Muscle layer of colon (tissue), 2 donors: Measurements from ENCODE around the gene HSPA12B.

Experiments used
- H3K27ac ChIP-seq: one replicate; pipeline ENCODE4 v1.7.0; 2013; ENCODE audit warnings: low read depth, mild to moderate bottlenecking, low read length, moderate library complexity
- H3K27me3 ChIP-seq, 2 donors: one replicate each; pipeline ENCODE4 v1.7.0; 2013; ENCODE audit warnings: low read length in 2 of 2, mild to moderate bottlenecking in 2 of 2; ENCODE audit not compliant: insufficient read depth in 2 of 2, control insufficient read depth in 1 of 2
- H3K36me3 ChIP-seq: one replicate; pipeline ENCODE4 v1.7.0; 2013; ENCODE audit warnings: mild to moderate bottlenecking, low read length; ENCODE audit not compliant: insufficient read depth
- H3K4me1 ChIP-seq: one replicate; pipeline ENCODE4 v1.7.0; 2013; ENCODE audit warnings: mild to moderate bottlenecking, low read length; ENCODE audit not compliant: insufficient read depth
- H3K4me3 ChIP-seq, 2 donors: one replicate each; pipeline ENCODE4 v1.7.0; 2013; ENCODE audit warnings: low read length in 2 of 2, low read depth in 1 of 2, mild to moderate bottlenecking in 1 of 2, moderate library complexity in 1 of 2
- H3K9ac ChIP-seq: one replicate; pipeline ENCODE4 v1.7.0; 2013; ENCODE audit warnings: low read length
- H3K9me3 ChIP-seq: one replicate; pipeline ENCODE4 v1.7.0; 2013; ENCODE audit warnings: mild to moderate bottlenecking, low read length
- donor health status: abdominal sarcoma.
- donor health status: Adenocarcinoma of cecum.

The HSPA12B gene

DNA sequence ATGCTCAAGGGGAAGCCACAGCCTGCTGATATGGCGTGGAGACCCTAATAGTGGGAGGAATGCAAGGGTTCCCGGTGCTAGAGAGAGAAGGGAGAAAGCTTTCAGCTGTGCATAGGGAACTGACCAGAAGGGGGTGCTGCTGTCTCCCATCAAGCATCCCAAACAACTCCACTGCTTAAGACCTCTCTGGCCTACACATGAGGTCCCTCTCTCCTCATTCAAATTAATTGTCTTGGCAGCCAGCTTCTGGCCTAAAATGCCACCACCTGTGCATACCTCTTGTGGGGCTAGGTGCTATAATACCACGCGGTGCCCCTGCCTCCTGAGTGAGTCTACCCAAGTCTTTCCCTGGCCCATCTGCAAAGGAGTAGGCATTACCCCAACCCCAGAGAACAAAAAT, 20.6 kb downstream of the HSPA12B start:
- H3K27ac ChIP-seq: no peak overlapping the region
- H3K36me3 ChIP-seq: peaks cover 25% of the 10 kb centered on the region
- no peak overlapping the region for H3K9ac ChIP-seq
- H3K4me1 ChIP-seq: peaks cover 10% of the 10 kb centered on the region
- no peaks in the 10 kb centered on the region for H3K9me3 ChIP-seq
- H3K27me3 ChIP-seq: peaks cover 0 to 6% of the 10 kb centered on the region in 2 donors
- H3K4me3 ChIP-seq: no peak overlapping the region

DNA sequence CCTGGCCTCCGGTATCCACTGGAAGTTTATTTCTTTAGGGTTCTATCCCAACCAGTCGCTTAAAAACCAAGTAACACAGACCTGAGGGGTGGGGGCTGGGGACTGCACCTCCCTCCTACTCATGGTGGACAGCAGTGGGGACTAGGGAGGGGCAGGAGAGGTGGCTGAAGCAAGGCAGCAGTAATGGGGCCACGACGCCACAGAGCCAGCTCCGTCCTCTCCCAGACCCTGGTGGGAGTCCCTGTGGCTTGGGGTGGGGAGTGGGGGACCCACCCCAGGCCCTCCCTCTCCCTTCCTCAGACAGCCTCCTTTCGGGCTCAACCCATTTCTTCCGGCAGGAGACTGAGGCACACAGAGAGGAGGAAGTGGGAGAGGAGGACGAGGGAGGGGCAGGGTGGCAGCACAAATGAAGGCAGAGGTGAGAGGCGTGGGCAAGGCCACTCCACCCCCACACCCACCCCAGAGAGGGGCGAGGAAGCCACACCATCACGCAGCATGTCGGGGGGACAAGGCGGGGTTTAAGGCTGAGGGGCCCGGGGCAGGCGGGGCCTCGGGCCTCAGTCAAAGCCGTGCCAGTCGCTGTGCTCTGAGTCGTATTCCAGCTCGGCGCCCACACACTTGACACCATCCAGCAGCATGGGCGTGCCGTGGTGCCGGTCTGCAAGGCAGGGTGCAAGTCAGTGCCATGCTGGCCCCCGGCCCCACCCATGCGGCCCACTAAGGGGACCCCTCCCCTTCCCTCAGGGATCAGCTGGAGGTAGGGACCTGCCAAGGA, 21.2 kb downstream of the HSPA12B start:
- peaks cover 29% of the 10 kb centered on the region for H3K36me3 ChIP-seq
- no peak overlapping the region for H3K9ac ChIP-seq
- no peaks in the 10 kb centered on the region for H3K9me3 ChIP-seq
- H3K27ac ChIP-seq: no peak overlapping the region
- H3K4me3 ChIP-seq: no peak overlapping the region
- peaks cover 0 to 6% of the 10 kb centered on the region in 2 donors for H3K27me3 ChIP-seq
- peaks cover 10% of the 10 kb centered on the region for H3K4me1 ChIP-seq

DNA sequence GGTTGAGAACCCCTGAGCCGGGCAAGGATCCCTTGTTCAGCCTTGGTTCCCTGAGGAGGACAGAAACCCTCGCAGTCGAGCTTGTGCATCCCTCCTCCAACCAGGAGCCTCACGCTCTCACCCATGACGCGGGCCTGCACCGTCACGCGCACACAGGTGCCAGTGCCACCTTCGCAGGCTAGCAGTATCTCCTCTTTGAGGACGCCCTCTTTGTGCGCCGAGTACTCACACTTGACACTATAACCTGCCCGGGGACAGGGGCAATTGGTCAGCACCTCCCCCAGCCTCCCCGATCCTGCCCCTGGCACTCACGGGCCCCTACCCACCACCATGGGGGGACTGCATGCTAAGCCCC, 21.8 kb downstream of the HSPA12B start:
- Histone ChIP-seq H3K36me3 (peaks cover 29% of the 10 kb centered on the region), H3K4me1 (peaks cover 10% of the 10 kb centered on the region), H3K27ac (no peak overlapping the region)

DNA sequence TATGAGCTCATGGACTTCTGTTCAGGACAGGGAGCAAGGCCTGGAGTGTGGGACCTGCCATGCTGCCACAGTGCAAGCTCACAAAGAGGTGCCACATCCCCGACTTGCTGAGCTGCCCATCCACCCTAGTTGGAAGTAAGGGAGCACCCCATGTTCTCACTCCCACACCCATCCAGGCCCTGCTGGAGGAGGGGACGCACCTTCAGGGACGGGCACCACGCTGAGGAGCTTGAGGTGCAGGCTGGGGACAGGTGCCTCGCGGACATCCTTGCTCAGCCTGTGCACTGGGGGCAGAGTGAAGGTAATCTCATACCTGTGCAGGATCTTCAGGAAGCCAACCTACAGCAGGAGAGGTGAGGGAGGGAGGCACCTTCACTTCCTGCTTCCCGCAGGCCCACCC, 22.8 kb downstream of the HSPA12B start:
- H3K27ac ChIP-seq: no peak overlapping the region
- H3K4me1 ChIP-seq: peaks cover 17% of the 10 kb centered on the region
- no peaks in the 10 kb centered on the region for H3K9me3 ChIP-seq
- H3K4me3 ChIP-seq: no peak overlapping the region
- peaks cover 0 to 2% of the 10 kb centered on the region in 2 donors for H3K27me3 ChIP-seq
- H3K9ac ChIP-seq: no peak overlapping the region
- H3K36me3 ChIP-seq: peaks cover 29% of the 10 kb centered on the region

More for the DNA sequence above, 21.8 kb downstream of the HSPA12B start:
- Histone ChIP-seq H3K27me3 (peaks cover 0 to 6% of the 10 kb centered on the region in 2 donors), H3K9ac (no peak overlapping the region), H3K4me3 (no peak overlapping the region), H3K9me3 (no peaks in the 10 kb centered on the region)

DNA sequence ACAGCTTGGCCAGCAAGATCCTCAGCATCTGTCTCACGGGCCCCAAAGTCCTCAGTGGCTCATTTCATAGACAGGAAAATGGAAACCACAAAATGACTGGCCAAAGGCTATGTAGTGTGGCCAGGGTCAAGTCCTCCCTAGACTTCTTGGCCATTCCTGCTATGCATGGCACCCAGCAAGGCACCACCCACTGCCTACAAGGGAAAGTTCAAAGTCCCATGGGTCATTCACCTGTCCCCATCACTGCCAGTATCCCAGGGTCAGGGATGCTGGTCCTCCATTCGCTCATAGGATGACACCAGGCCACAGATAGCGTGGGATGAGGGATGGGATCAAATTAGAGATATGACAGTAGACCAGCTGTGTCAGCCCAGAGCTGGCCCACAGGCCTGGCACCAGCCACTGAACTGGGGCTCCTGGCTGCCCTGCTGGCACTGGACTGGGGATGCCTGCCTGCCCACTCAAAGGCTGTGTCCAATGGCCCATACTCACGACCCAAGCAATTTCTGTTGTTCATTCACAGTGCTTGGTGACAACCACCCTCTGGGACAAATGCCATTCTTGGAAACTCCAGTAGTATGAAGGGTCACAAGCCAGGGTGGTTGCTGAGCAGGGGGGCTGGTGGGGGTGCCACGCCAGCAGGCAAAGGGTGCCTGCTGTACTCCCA, 23.5 kb downstream of the HSPA12B start:
- no peak overlapping the region for H3K27ac ChIP-seq
- H3K4me1 ChIP-seq: peaks cover 24% of the 10 kb centered on the region

DNA sequence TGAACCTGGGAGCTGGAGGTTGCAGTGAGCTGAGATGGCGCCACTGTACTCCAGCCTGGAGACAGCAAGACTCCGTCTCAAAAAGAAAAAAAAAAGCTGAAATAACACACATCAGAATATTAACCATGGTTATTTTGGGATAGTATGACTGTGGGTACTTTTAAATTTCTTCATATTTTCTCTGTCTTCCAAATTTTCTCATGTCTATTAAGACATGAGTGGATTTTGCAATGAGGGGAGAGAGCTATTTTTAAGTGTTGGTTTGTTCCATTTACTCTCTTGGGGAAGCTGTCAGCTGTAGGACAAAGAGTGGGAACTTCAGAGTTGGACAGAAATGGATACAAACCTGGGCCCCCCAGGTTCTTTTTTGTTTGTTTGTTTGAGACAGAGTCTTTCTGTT, 24.8 kb downstream of the HSPA12B start:
- Histone ChIP-seq H3K27ac (no peak overlapping the region), H3K4me1 (peaks cover 35% of the 10 kb centered on the region), H3K9ac (no peak overlapping the region), H3K36me3 (peaks cover 29% of the 10 kb centered on the region), H3K4me3 (no peak overlapping the region), H3K9me3 (no peaks in the 10 kb centered on the region), H3K27me3 (no peaks in the 10 kb centered on the region)

More for the DNA sequence above, 23.5 kb downstream of the HSPA12B start:
- no peak overlapping the region for H3K9ac ChIP-seq
- peaks cover 29% of the 10 kb centered on the region for H3K36me3 ChIP-seq
- no peaks in the 10 kb centered on the region for H3K27me3 ChIP-seq
- H3K9me3 ChIP-seq: no peaks in the 10 kb centered on the region
- H3K4me3 ChIP-seq: no peak overlapping the region

DNA sequence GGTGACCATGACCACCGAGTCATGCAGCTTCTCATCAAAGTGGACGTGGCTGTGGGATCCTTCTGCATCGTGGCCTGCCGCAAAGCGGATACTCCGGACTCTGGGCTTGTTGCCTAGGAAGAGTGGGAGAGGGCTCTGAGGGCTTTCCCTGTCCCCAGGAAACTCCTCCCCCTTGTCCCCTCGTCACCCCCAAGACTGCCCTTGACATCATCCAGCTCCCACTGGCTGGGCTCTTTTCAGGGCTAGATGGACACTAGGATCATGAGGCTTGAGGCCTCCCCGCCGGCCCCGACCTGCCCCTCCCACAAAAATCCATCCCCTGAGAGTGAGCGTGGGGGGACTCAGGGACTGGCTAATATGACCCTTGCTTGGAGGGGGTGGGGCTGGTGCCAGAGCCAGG, 26.1 kb downstream of the HSPA12B start:
- no peak overlapping the region for H3K9ac ChIP-seq
- H3K36me3 ChIP-seq: peaks cover 29% of the 10 kb centered on the region
- H3K4me1 ChIP-seq: peaks cover 31% of the 10 kb centered on the region
- H3K9me3 ChIP-seq: no peaks in the 10 kb centered on the region
- no peaks in the 10 kb centered on the region for H3K27me3 ChIP-seq
- no peak overlapping the region for H3K27ac ChIP-seq
- H3K4me3 ChIP-seq: no peak overlapping the region

DNA sequence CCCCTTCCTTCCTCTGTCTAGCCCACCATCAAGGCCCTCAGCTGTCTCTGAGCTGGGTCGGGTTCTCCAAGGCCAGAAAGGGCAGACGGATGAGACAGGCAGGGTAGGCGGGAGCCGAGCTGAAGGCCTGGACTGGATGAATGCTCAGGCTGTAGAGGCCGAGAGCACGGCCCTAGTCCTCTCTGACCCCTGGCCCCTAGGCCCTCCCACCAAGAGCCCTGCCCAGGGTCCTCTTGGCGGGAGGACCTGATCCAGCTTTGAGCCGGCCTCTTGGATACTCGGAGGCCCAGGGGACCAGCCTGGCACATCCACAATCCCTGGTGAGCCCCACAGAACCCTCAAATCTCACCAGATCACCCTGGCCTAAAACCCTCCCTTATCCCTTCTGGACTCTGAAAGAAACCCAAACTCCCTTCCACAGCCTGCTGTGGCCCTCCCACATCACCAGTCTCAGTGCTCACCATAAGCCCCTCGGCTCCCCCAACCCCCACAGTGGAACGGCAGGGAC, 26.9 kb downstream of the HSPA12B start:
- no peak overlapping the region for H3K27ac ChIP-seq

DNA sequence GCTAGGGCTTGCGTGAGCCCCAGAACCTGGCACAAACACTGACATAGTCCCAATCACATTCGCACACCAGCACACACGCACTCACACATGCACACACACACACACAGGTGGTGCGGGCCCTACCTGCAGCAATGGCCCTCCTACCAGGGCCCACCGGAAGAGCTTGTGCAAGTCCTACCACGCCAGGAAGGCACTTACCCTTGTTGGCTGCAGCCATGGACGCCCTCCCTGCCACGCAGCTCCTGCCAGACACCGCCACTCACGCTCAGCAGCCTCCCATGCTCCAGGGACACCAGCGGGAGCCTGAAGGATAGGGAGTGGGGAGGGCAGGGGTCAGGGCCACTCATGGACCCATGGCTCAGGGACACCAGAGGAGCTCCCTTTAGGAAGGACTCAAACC, 27.4 kb downstream of the HSPA12B start:
- Histone ChIP-seq H3K27ac (no peak overlapping the region), H3K9ac (no peak overlapping the region), H3K4me3 (no peak overlapping the region), H3K4me1 (peaks cover 44% of the 10 kb centered on the region), H3K27me3 (no peaks in the 10 kb centered on the region), H3K9me3 (no peaks in the 10 kb centered on the region), H3K36me3 (peaks cover 23% of the 10 kb centered on the region)

More for the DNA sequence above, 26.9 kb downstream of the HSPA12B start:
- Histone ChIP-seq H3K4me1 (peaks cover 39% of the 10 kb centered on the region), H3K9me3 (no peaks in the 10 kb centered on the region), H3K9ac (no peak overlapping the region), H3K4me3 (no peak overlapping the region), H3K36me3 (peaks cover 29% of the 10 kb centered on the region), H3K27me3 (no peaks in the 10 kb centered on the region)

DNA sequence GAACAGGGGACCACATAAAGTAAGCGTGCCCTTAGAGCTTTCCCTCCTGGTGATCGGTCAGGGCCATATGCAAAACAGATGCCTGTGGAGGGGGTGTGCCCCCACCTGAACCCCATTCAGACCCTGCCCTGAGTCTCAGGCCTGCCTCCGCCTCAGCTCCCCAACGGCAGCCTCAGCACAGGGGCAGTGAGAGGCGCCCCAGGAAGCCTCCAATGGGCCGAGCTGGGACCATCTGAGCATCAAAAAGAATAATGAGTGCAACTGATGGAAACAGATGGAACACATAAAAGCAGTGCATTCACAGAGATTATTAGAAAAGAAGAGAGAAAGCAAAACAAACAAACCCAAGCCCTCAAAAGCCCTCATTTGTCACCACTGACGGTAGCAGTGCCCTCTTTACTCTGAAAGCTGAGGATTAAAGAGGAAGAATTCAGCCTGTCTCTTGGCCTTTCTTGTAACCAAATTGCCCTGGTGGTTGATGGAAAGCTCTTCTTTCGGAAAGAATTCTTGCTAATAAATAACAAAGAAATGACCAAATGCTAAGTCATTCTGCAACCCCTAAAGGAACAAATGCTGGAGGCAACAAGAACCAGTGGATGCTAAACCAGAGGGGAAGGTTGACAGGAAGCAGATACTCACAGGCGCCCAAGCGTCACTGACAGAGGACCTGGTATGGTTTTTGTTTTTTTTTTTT, 28.3 kb downstream of the HSPA12B start:
- H3K27me3 ChIP-seq: no peaks in the 10 kb centered on the region
- no peak overlapping the region for H3K4me3 ChIP-seq
- H3K9me3 ChIP-seq: no peaks in the 10 kb centered on the region
- H3K27ac ChIP-seq: no peak overlapping the region
- peaks cover 18% of the 10 kb centered on the region for H3K36me3 ChIP-seq
- peaks cover 54% of the 10 kb centered on the region for H3K4me1 ChIP-seq
- no peak overlapping the region for H3K9ac ChIP-seq
